ENCODE data around the gene PINK1.
A peak's percentile ranks its signal among the peaks of the same experiment; 100 is the strongest.

The PINK1 gene

DNA sequence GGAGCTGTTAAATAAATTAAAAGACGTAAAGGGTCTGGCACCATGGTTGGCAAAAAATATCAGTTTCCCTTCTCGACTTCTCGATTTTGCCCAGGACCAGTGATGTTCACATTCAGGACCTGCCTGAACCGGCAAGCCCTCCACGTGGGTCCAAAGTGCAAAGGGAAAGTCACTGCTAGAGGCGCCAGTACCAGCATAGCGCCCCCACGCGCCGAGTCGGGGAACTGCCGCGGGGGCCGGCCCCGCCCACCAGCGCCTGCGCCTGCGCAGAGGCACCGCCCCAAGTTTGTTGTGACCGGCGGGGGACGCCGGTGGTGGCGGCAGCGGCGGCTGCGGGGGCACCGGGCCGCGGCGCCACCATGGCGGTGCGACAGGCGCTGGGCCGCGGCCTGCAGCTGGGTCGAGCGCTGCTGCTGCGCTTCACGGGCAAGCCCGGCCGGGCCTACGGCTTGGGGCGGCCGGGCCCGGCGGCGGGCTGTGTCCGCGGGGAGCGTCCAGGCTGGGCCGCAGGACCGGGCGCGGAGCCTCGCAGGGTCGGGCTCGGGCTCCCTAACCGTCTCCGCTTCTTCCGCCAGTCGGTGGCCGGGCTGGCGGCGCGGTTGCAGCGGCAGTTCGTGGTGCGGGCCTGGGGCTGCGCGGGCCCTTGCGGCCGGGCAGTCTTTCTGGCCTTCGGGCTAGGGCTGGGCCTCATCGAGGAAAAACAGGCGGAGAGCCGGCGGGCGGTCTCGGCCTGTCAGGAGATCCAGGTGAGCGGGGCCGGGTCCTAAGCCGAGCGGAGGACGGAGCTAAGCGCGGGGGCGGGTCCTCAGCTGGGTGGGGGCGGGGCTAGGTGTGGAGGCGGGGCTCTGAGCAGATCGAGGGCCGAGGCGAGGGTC is at the start of gene PINK1:
TSS of gene PINK1 (plus strand) at position 269 of the 875 bp plus-strand sequence. CDS start at position 360, 91 bp downstream.
- TF ChIP-seq, protein P1, sequence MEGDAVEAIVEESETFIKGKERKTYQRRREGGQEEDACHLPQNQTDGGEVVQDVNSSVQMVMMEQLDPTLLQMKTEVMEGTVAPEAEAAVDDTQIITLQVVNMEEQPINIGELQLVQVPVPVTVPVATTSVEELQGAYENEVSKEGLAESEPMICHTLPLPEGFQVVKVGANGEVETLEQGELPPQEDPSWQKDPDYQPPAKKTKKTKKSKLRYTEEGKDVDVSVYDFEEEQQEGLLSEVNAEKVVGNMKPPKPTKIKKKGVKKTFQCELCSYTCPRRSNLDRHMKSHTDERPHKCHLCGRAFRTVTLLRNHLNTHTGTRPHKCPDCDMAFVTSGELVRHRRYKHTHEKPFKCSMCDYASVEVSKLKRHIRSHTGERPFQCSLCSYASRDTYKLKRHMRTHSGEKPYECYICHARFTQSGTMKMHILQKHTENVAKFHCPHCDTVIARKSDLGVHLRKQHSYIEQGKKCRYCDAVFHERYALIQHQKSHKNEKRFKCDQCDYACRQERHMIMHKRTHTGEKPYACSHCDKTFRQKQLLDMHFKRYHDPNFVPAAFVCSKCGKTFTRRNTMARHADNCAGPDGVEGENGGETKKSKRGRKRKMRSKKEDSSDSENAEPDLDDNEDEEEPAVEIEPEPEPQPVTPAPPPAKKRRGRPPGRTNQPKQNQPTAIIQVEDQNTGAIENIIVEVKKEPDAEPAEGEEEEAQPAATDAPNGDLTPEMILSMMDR (IDR thresholded peaks at IDR 0.05; ENCODE audit: extremely low read depth, missing control alignments): peak; percentile 94
- peak; percentile 93 for DNase-seq (ENCODE audit: low spot score)

DNA sequence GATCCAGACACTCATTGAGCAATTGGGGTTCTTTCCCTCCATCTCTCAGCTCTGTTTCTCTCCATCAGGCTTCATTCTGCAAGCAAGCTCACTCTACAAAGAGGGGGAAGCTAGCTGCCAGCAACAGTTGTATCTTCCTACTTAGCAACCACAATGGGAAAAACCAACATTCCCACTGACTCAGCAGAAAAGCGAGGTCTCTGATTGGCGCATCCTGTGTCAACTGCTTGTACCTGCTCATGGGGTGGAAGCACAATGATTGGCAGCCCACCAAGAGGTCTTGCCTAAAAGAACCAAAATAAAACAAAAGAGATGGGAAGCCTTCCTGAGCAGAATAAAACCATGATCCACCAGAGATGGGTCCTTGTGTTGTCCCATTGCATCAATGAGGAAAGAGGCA is 48.4 kb upstream of the PINK1 start:
- DNase-seq (ENCODE audit: low spot score): no peak
- TF ChIP-seq, protein P1 (IDR thresholded peaks at IDR 0.05; ENCODE audit: extremely low read depth, missing control alignments): no peak

DNA sequence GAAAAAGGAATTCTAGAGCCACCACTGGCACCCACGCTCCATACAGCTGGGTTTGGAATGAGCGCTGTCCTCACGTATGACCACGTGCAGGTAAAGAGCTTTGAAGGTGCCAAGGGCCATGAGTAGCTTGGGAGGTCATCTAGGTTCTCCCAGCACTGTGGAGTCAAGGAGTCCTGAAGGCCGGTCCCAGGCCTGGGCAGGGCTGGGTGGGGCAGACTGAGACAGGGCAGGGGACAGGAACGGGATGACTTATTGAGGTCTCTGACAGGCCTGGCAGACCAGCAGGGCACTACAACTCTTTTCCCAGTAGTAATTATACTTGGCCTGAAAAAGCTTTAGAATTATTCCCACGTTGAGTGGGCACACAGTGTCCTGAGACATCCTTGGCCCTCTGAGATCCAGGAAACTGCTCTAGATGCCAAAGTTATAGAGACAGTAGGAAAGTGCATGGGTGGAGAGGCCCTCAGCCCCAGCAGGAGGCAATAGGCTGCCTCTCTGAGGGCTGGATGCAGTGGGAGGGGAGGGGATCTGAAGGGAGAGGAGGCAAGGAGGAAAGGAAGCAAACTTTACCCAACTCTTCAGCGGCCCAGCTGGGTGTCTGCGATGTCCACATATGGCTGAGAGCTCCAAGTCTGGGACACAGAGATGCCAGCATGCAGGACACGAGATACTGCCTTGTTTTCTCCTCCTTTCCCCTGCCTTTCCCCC is 46.2 kb upstream of the PINK1 start:
- TF ChIP-seq, protein P1 (IDR thresholded peaks at IDR 0.05; ENCODE audit: extremely low read depth, missing control alignments): no peak

DNA sequence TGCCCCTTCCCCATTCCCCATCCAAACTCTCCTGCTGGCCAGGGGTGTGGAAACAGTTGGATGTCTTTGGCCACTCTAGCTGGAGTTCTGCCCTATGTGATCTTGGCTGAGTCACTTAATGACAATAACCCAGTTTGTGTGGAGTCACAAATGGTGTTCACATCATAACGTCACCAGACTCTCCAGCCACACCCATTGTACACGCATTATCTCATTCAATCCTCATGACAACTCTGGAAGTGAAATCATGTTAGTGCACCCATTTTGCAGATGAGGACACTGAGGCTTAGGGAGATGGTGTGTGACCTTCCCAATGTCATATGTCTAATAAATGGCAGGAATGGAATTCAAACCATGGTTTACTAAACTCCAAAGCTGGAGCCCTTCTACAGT is 45.6 kb upstream of the PINK1 start:
- TF ChIP-seq, protein P1 (IDR thresholded peaks at IDR 0.05; ENCODE audit: extremely low read depth, missing control alignments): no peak
- no peak for DNase-seq (ENCODE audit: low spot score)

More for the DNA sequence above, 46.2 kb upstream of the PINK1 start:
- DNase-seq (ENCODE audit: low spot score): no peak

DNA sequence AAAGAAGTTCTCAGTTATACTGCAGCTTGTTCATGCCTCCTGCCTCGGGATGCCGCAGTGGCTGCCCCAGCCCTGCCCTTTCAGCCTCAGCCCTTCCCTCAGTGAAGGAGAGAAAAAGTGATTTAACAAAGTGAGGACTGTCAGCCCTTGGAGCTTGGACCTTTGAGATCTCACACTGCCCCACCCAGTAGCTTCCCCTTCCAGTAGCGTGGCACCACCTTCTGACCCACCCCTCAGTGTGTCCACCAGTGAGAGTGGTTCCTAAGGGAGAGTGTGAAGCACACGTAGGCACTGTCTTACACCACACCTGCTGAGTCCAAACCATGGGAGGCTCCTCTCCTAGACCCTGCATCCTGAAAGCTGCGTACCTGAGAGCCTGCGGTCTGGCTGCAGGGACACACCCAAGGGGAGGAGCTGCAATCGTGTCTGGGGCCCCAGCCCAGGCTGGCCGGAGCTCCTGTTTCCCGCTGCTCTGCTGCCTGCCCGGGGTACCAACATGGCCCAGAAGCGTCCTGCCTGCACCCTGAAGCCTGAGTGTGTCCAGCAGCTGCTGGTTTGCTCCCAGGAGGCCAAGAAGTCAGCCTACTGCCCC is 44.5 kb upstream of the PINK1 start, which contains the start of gene CDA:
TSS of gene CDA (plus strand) at position 464 of the 592 bp plus-strand sequence. CDS start at position 497, 33 bp downstream.
- no peak for DNase-seq (ENCODE audit: low spot score)

DNA sequence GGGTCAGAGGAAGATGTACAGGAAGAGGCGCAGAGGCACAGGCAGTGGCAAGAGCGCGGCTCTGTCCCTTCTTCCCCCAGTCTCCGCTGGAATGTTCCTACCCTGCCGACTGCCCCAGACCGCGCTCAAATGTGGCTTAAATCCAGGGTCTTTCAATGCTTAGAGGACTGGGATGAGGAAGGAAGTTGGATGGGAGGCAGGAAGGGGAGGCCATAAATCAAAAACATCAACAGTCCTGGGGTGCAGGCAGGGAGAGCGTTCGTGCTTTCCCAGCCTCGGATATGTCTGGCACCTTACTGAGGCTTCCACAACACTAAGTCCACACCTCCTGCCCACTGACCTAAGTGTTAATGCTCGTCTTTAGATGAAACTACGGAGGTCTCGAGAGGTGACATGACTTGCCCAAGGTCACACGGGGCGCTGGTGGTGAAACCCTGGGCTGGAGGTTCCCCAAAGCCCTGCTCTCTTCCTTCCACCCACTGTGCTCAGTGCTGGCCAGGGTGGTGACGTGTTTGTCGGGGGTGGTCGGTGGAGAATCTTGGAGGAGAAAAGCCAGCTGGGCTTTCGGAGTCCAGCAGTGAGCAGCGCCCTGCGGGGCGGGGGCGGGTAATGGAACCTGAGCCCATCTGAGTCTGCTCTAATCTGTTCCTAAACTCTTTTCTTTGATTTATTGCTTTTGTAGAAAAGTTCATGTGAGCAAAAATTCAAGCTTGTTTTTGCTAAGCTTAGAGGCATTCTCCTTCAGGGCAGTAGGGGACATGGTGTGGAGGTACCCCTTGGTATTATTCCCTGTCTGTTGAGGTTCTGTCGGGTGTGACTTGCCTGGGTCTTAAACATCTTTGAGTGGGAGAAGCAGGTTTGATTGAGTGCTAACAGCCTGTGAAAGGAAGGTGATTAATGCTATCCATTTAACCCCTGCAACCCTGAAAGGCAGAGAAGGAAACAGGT is 43.7 kb upstream of the PINK1 start:
- DNase-seq (ENCODE audit: low spot score): no peak
- TF ChIP-seq, protein P1 (IDR thresholded peaks at IDR 0.05; ENCODE audit: extremely low read depth, missing control alignments): no peak

More for the DNA sequence above, 44.5 kb upstream of the PINK1 start, which contains the start of gene CDA:
- TF ChIP-seq, protein P1 (IDR thresholded peaks at IDR 0.05; ENCODE audit: extremely low read depth, missing control alignments): no peak
